HepG2 (cell line): ENCODE measurements around the gene ARF6. TPM values are rescaled to one million over a fixed set of nuclear protein-coding genes. Genes with fewer than 3 reads are reported as not detected.
A peak's percentile ranks its signal among the peaks of the same experiment; 100 is the strongest.

Experiments used
- DRAP1 ChIP-seq: IDR thresholded peaks from 2 replicates; pipeline ENCODE4 v1.6.1; 2016; ENCODE audit warnings: missing genetic modification reagents, missing compliant biosample characterization
- HOXA9 ChIP-seq: sonication (generic); formaldehyde crosslinking; IDR thresholded peaks from 2 replicates; pipeline ENCODE4 v1.8.1; 2022; ENCODE audit warnings: missing genetic modification reagents, mild to moderate bottlenecking, moderate library complexity, borderline replicate concordance
- IRF2 ChIP-seq: IDR thresholded peaks from 2 replicates; pipeline ENCODE4 v1.6.1; 2018; ENCODE audit warnings: missing genetic modification reagents, missing compliant biosample characterization
- KLF11 ChIP-seq: IDR thresholded peaks from 2 replicates; pipeline ENCODE4 v1.6.1; 2016; ENCODE audit warnings: missing compliant biosample characterization
- KLF6 ChIP-seq: IDR thresholded peaks from 2 replicates; pipeline ENCODE4 v1.8.0; 2016; ENCODE audit warnings: missing biosample characterization, missing genetic modification reagents
- MXI1 ChIP-seq: IDR thresholded peaks from 3 replicates; pipeline ENCODE4 v1.6.1; 2012; ENCODE audit warnings: low read depth, low read length, inconsistent platforms, borderline replicate concordance
- PHF20 ChIP-seq: sonication (generic); formaldehyde crosslinking; IDR thresholded peaks from 2 replicates; pipeline ENCODE4 v1.5.0; 2020; ENCODE audit warnings: mild to moderate bottlenecking, missing genetic modification reagents
- POLR2A ChIP-seq, 2 experiments: IDR thresholded peaks; 2 replicates each; pipeline ENCODE4 v1.6.1; 2011; ENCODE audit warnings: low read depth in 2 of 2, low read length in 2 of 2, mild to moderate bottlenecking in 1 of 2, moderate library complexity in 1 of 2; ENCODE audit not compliant: insufficient read depth in 1 of 2
- RARA ChIP-seq: IDR thresholded peaks from 2 replicates; pipeline ENCODE4 v1.6.1; 2016; ENCODE audit warnings: missing genetic modification reagents, missing compliant biosample characterization
- RFX3 ChIP-seq: IDR thresholded peaks from 2 replicates; pipeline ENCODE4 v1.6.1; 2016; ENCODE audit warnings: missing biosample characterization, missing genetic modification reagents
- RNF219 ChIP-seq: sonication (generic); formaldehyde crosslinking; IDR thresholded peaks from 2 replicates; pipeline ENCODE4 v1.5.0; 2020; ENCODE audit warnings: mild to moderate bottlenecking, missing genetic modification reagents
- TBX2 ChIP-seq: sonication (generic); formaldehyde crosslinking; IDR thresholded peaks from 2 replicates; pipeline ENCODE4 v1.5.0; 2020; ENCODE audit warnings: missing genetic modification reagents, mild to moderate bottlenecking, borderline replicate concordance
- TFDP1 ChIP-seq: IDR thresholded peaks from 2 replicates; pipeline ENCODE4 v1.6.1; 2016; ENCODE audit warnings: missing compliant biosample characterization, missing genetic modification reagents, borderline replicate concordance
- TIGD3 ChIP-seq: sonication (generic); formaldehyde crosslinking; IDR thresholded peaks from 2 replicates; pipeline ENCODE4 v1.5.1; 2020; ENCODE audit warnings: mild to moderate bottlenecking, missing genetic modification reagents, borderline replicate concordance
- ZMAT3 ChIP-seq: sonication (generic); formaldehyde crosslinking; conservative IDR thresholded peaks from 2 replicates; pipeline ENCODE4 v1.7.0; 2021; ENCODE audit warnings: missing genetic modification reagents
- ZNF281 ChIP-seq: sonication (generic); formaldehyde crosslinking; IDR thresholded peaks from 2 replicates; pipeline ENCODE4 v1.4.0; 2020; ENCODE audit warnings: missing genetic modification reagents, borderline replicate concordance
- ZNF556 ChIP-seq: sonication (generic); formaldehyde crosslinking; IDR thresholded peaks from 2 replicates; pipeline ENCODE4 v1.4.0; 2020; ENCODE audit warnings: mild to moderate bottlenecking, missing genetic modification reagents, borderline replicate concordance
- ZNF607 ChIP-seq: sonication (generic); formaldehyde crosslinking; IDR thresholded peaks from 2 replicates; pipeline ENCODE4 v1.5.1; 2020; ENCODE audit warnings: missing genetic modification reagents, mild to moderate bottlenecking, borderline replicate concordance
- ZNF761 ChIP-seq: sonication (generic); formaldehyde crosslinking; conservative IDR thresholded peaks from 2 replicates; pipeline ENCODE4 v1.4.0; 2020; ENCODE audit warnings: mild to moderate bottlenecking, missing genetic modification reagents
- polyA plus RNA-seq, 8 experiments: library from polyadenylated mRNA; depleted of rRNA in 3 of 8; stranded (reverse) in 7 of 8; unstranded in 1 of 8; fragments of >200 nt; fragmentation: Illumina TruSeq in 4 of 8; extraction: Trizol in 4 of 8; gene quantifications; 2 replicates each; pipeline versions ENCODE4 v1.2.1 to v1.2.3, GENCODE V29; 2011 to 2016; ENCODE audit warnings: low read depth in 4 of 8, missing spikeins in 1 of 8, mixed read lengths in 1 of 8; ENCODE audit not compliant: insufficient read depth in 1 of 8
- total RNA-seq, 5 experiments: library from RNA; depleted of rRNA; stranded (reverse); fragments of >200 nt; fragmentation: Illumina TruSeq; extraction: Trizol; gene quantifications; 2 replicates each; pipeline ENCODE4 v1.2.3, GENCODE V29; 2016; ENCODE audit warnings: low read depth in 1 of 5

Gene ARF6
- total and polyA plus RNA-seq, 2 of the 13 experiments (the other 11 are each of a cell fraction or from before 2014, with no cell fraction given) = 12.7 to 31.9 TPM

- TF ChIP-seq ZNF281 (CRISPR knock-in tag) (no peak), HOXA9 (CRISPR knock-in tag) (no peak), ZNF761 (no peak), TIGD3 (CRISPR knock-in tag) (0 out of 2 replicates have a peak, but pooled peaks have one; percentile 12), RNF219 (0 out of 2 replicates have a peak, but pooled peaks have one; percentile 66), TFDP1 (CRISPR knock-in tag) (0 out of 2 replicates have a peak, but pooled peaks have one; percentile 18), KLF6 (peak; percentile 56; the same call in 1 of the 2 replicates), ZNF556 (CRISPR knock-in tag) (peak; percentile 44; the same call in 1 of the 2 replicates), IRF2 (peak; percentile 31), RFX3 (CRISPR knock-in tag) (no peak), RARA (CRISPR knock-in tag) (peak; percentile 32; the same call in 1 of the 2 replicates), ZMAT3 (CRISPR knock-in tag) (0 out of 2 replicates have a peak, but pooled peaks have one; percentile 15), DRAP1 (peak; percentile 69; the same call in 1 of the 2 replicates), ZNF607 (peak; percentile 53; the same call in 1 of the 2 replicates), PHF20 (CRISPR knock-in tag) (peak; percentile 57; the same call in 1 of the 2 replicates), MXI1 (peak; percentile 42; the same call in 1 of the 3 replicates), KLF11 (CRISPR knock-in tag) (no peak), POLR2A (IDR thresholded peaks at IDR 0.05; ENCODE audit: insufficient read depth in 1 of 2, low read depth in 2 of 2, low read length in 2 of 2) (peak; percentile 55 to 66), TBX2 (peak; percentile 44; the same call in 1 of the 2 replicates)
Measured at GRCh38 chr14:49867831-49868719, 24.8 kb upstream of the ARF6 start (continued).
